DOHH2 (cell line): ENCODE data around the gene NPAS2.

ENCODE experiments used
- H3F3A ChIP-seq: fragments of 200-600 bp; sonication (generic), shearing (Covaris generic); 2 replicates; pipeline ENCODE4 v1.6.0; 2016; ENCODE audit warnings: antibody characterized with exemption, mild to moderate bottlenecking; ENCODE audit not compliant: control insufficient read depth, insufficient read depth
- H3K27ac ChIP-seq: fragments of 200-600 bp; sonication (generic); 2 replicates; pipeline ENCODE4 v1.5.1; 2014; ENCODE audit warnings: low read depth, mild to moderate bottlenecking, low read length, moderate library complexity
- H3K27me3 ChIP-seq: fragments of 200-600 bp; sonication (generic); 2 replicates; pipeline ENCODE4 v1.6.1; 2014; ENCODE audit warnings: mild to moderate bottlenecking, low read length, mixed read lengths; ENCODE audit not compliant: control insufficient read depth
- H3K36me3 ChIP-seq: fragments of 200-600 bp; sonication (generic); 2 replicates; pipeline ENCODE4 v1.6.1; 2014; ENCODE audit warnings: mild to moderate bottlenecking, low read length, moderate library complexity, mixed read lengths; ENCODE audit not compliant: control insufficient read depth
- H3K4me1 ChIP-seq: fragments of 200-600 bp; sonication (generic); 2 replicates; pipeline ENCODE4 v1.6.1; 2014; ENCODE audit warnings: mild to moderate bottlenecking, low read length, mixed read lengths; ENCODE audit not compliant: control insufficient read depth
- H3K4me2 ChIP-seq: fragments of 200-600 bp; sonication (generic); 2 replicates; pipeline ENCODE4 v1.6.0; 2014; ENCODE audit warnings: mild to moderate bottlenecking, low read length, moderate library complexity
- H3K4me3 ChIP-seq: fragments of 200-600 bp; sonication (generic); 2 replicates; pipeline ENCODE4 v1.5.1; 2014; ENCODE audit warnings: mild to moderate bottlenecking, low read length, mixed read lengths
- H3K79me2 ChIP-seq: fragments of 200-600 bp; sonication (generic); 2 replicates; pipeline ENCODE4 v1.6.1; 2014; ENCODE audit warnings: mild to moderate bottlenecking, low read length, mixed read lengths; ENCODE audit not compliant: control insufficient read depth
- H3K9me2 ChIP-seq: fragments of 200-600 bp; sonication (generic); replicated peaks from 2 replicates; pipeline ENCODE4 v1.6.1; 2014; ENCODE audit warnings: mild to moderate bottlenecking, low read length, mixed read lengths; ENCODE audit not compliant: control insufficient read depth
- H3K9me3 ChIP-seq: fragments of 200-600 bp; sonication (generic); 2 replicates; pipeline ENCODE4 v1.6.1; 2014; ENCODE audit warnings: antibody characterized with exemption, low read length, mixed read lengths; ENCODE audit not compliant: control insufficient read depth, insufficient read depth
- H4K20me1 ChIP-seq: fragments of 200-600 bp; sonication (generic); 2 replicates; pipeline ENCODE4 v1.6.0; 2014; ENCODE audit warnings: low read depth, mild to moderate bottlenecking, antibody characterized with exemption, low read length, moderate library complexity; ENCODE audit not compliant: control insufficient read depth, insufficient read depth
- CTCF ChIP-seq: fragments of 200-600 bp; sonication (generic); IDR thresholded peaks from one replicate; pipeline ENCODE4 v1.5.1; 2014; ENCODE audit warnings: antibody characterized with exemption, mild to moderate bottlenecking, low read depth, low read length; ENCODE audit not compliant: poor library complexity, severe bottlenecking
- EZH2phosphoT487 ChIP-seq: fragments of 200-600 bp; sonication (generic); IDR thresholded peaks from 2 replicates; pipeline ENCODE4 v1.6.1; 2017; ENCODE audit warnings: borderline replicate concordance, mild to moderate bottlenecking, antibody characterized with exemption, low read length, moderate library complexity, mixed read lengths

Gene NPAS2

GRCh38 chr2:100941646-100942240 lies 121.8 kb downstream of the NPAS2 start:
- no peaks in the 10 kb centered on the region for H3F3A ChIP-seq
- no peak overlapping the region for H3K4me3 ChIP-seq
- H3K36me3 ChIP-seq = no peaks in the 10 kb centered on the region
- no peaks in the 10 kb centered on the region for H3K27me3 ChIP-seq
- no peak overlapping the region for H3K27ac ChIP-seq
- TF ChIP-seq EZH2phosphoT487 (no peak), CTCF (no peak)
- H3K9me3 ChIP-seq = no peaks in the 10 kb centered on the region
- no peak overlapping the region for H3K4me2 ChIP-seq
- H4K20me1 ChIP-seq = no peaks in the 10 kb centered on the region
- no peaks in the 10 kb centered on the region for H3K9me2 ChIP-seq
- H3K4me1 ChIP-seq = no peaks in the 10 kb centered on the region
- H3K79me2 ChIP-seq = no peaks in the 10 kb centered on the region

DNA sequence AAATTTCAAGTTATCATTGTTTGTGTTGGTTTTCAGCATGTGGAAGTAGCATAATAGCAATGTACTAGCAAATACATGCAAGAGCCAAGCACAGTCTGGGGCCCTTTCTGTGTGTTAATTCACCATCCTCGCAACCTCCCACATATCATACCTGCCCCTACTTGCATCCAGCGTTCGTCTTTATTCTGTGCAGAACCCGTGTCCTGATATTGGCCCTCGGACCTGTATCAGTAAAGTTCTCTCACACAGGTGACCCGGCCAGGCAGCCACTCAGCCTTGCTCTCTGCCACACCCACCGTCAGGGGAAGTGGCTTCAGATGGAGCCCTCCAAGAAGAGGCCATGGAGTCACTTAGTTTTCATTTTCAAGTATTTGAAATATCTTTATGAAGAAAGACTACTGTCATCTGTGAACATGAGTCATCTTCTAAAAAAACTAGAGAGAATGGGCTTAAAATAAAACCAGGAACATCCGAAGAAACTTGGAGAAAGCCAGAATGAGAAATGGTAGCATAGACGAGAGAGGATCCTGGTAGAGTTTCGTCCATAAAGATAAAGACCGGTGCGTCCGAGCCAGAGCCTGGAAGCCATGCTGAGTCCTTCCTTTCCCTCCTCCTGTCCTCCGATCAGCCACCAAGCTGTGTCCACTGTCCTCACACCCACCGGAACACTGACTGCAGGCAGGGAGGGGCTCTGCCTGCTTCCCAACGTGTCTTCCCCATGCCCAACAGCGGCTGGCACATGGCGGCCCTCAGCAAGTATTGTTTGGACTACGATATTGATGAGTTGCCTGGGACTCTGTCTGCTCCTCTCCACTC lies 124.9 kb downstream of the NPAS2 start:
- Histone ChIP-seq H3K4me3 (no peak overlapping the region), H3F3A (no peaks in the 10 kb centered on the region), H3K4me1 (no peaks in the 10 kb centered on the region)

DNA sequence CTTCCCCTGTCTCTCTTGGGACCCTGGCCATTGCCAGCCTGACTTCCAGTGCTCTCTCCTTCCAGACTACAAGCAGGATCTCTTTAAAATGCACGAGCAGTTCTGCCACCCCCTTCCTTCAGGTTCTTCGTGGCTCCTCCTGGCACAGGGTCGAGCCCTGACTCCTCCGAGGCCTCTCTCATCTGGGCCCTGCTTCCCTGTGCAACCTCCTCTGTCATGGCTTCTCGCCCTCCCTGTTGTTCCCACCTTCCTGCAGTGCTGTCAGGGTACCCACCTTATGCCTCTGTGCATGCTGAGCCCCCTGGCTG lies 125.4 kb downstream of the NPAS2 start:
- Histone ChIP-seq H3K27ac (no peak overlapping the region), H3K4me1 (no peaks in the 10 kb centered on the region), H4K20me1 (no peaks in the 10 kb centered on the region), H3K4me2 (no peak overlapping the region), H3K27me3 (0 out of 2 replicates have a peak, but pooled peaks cover 3% of the 10 kb centered on the region), H3K9me3 (no peaks in the 10 kb centered on the region), H3K36me3 (no peaks in the 10 kb centered on the region), H3K9me2 (no peaks in the 10 kb centered on the region), H3F3A (no peaks in the 10 kb centered on the region), H3K79me2 (no peaks in the 10 kb centered on the region), H3K4me3 (no peak overlapping the region)
- no peak for TF ChIP-seq EZH2phosphoT487
- TF ChIP-seq CTCF = no peak

More for the DNA sequence above, 124.9 kb downstream of the NPAS2 start:
- Histone ChIP-seq H3K4me2 (no peak overlapping the region), H3K9me2 (no peaks in the 10 kb centered on the region), H4K20me1 (no peaks in the 10 kb centered on the region), H3K79me2 (no peaks in the 10 kb centered on the region), H3K27me3 (0 out of 2 replicates have a peak, but pooled peaks cover 3% of the 10 kb centered on the region), H3K27ac (no peak overlapping the region), H3K9me3 (no peaks in the 10 kb centered on the region), H3K36me3 (no peaks in the 10 kb centered on the region)
- TF ChIP-seq CTCF (no peak), EZH2phosphoT487 (no peak)
